ENCODE data around the gene TSHZ2. TPM values are rescaled to one million over a fixed set of nuclear protein-coding genes. Genes with fewer than 3 reads are reported as not detected.
"Not testable (repeated sequence)": the region's sequence is repeated elsewhere in the genome, so short reads cannot be mapped to it uniquely, and the experiment has no call there.

Gene TSHZ2
- polyA plus RNA-seq, 4 donors: 11.0 to 14.5 (median 14.3) TPM

GRCh38 chr20:53080687-53080962 lies 108.5 kb downstream of the TSHZ2 start:
- no peak for DNase-seq (ENCODE audit: low read depth in 4 of 4, low spot score in 2 of 4)

- DNase-seq (ENCODE audit: low read depth in 4 of 4, low spot score in 2 of 4): no peak
Measured at GRCh38 chr20:53080969-53081871, 109.1 kb downstream of the TSHZ2 start.

DNA sequence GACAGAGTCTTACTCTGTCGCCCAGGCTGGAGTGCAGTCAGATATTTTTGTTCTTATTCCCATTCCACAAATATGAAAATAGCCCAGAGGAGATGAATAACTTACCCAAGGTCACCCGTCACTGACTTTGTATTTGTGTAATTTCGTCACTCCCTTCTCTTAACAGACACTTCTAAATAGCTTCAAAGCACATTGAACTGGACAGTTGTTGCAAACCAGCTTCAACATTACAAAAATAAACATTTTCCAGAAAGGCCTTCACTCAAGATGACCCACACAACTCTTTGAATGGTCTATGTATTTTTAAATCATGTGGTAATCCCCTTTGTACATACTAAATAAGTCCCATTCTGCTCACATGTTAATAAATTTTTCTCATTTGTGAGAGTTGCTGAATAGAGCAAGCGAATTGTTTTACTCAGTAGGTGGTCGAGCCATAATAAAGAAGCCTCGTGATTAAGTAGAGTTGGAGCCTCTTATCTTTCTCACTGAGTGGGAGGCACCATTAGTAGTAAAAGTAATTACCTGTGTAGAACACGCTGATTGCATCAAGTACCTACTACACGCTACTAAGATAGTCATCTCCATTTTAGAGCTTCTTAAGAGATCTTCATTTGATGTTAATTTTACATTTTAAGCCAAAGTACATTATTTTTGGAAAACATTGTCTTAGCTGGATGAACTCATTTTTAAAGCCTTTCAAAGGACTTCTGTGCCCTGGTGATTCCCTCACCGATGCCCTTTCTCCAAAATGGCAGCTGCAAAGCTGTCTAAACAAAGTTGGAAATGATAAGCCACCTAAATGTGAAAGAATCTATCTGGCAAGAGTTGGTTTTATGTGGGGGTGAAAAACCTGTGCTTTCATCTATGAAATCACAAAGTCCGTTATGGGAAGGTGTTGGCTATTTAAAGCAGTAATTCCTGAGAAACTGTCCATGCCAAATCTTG lies 110.0 kb downstream of the TSHZ2 start:
- DNase-seq (ENCODE audit: low read depth in 4 of 4, low spot score in 2 of 4): no peak

DNA sequence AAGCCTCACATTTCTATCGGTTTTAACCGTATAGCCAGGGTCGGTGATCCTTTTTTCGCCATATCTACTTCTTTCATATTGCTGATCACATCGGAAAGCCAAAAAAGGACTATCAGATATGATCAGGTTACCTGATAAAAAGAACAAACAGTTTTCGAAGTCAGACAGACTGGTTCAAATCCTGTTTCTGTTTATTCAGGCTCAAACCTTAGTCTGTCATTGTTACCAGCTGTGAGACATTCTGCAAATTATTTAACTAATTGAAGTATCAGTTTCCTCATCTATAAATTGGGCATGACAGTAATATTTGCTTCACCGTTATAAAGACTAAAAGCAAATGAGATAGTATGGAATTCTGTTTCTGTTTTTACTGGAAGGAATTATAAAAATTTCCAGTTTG lies 111.3 kb downstream of the TSHZ2 start:
- DNase-seq (ENCODE audit: low read depth in 4 of 4, low spot score in 2 of 4): no peak

GRCh38 chr20:53084408-53084997 lies 112.3 kb downstream of the TSHZ2 start:
- DNase-seq (ENCODE audit: low read depth in 4 of 4, low spot score in 2 of 4): no peak

GRCh38 chr20:53085720-53086119 lies 113.6 kb downstream of the TSHZ2 start:
- no peak for DNase-seq (ENCODE audit: low read depth in 4 of 4, low spot score in 2 of 4)

DNA sequence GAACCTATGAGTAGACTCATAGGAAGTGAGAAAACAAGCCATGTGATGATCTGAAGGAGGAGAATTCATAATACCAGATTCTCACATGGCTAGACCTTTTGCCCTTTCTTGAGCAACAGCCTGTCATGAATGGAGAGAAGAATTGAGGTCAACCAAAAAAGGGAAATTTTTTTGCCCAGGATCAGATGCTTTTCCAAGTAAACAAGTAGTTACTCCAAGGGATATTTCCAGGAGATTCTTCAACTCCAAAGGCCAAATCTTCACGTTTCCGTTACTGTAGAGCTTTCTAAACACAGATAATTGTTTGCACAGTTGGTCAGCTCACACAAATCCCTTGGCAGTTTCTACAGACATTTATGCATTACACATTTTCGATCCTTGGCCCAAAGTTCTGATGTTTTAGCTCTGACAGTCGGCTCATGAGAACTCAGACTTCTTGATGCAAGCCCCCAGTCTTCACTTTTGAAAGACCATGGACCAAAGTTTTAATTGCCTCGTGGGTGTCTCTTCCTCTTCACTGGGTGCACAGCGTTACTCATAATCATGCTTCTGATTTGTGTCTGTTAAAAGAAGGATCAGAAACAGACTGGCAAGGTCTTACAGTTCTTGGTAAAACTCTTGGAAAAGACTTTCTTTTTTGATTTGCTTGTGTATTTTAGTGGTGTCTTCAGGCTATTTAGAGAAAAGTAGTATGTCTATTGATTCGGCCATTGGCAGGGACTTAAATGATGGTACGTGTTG lies 115.0 kb downstream of the TSHZ2 start:
- no peak for DNase-seq (ENCODE audit: low read depth in 4 of 4, low spot score in 2 of 4)

GRCh38 chr20:53088786-53089185 lies 116.6 kb downstream of the TSHZ2 start:
- no peak for DNase-seq (ENCODE audit: low read depth in 4 of 4, low spot score in 2 of 4)

- not testable (repeated sequence) for DNase-seq (ENCODE audit: low read depth in 4 of 4, low spot score in 2 of 4)
Measured at GRCh38 chr20:53089851-53090250, 117.7 kb downstream of the TSHZ2 start.

DNA sequence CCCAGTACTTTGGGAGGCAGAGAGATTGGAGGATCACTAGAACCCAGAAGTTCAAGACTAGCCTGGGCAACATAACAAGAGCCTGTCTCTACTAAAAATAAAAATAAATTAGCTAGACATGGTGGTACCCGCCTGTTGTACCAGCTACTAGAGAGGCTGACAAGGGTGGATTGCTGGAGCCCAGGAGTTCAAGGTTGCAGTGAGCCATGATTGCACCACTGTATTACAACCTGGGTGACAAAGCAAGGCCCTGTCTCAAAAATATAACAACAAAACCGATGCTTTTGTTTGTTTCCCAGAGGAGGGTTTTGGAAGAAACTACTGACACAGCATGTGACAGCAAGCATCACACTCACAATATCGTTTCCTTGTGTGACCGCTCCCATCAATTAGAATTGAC lies 119.6 kb downstream of the TSHZ2 start:
- no peak for DNase-seq (ENCODE audit: low read depth in 4 of 4, low spot score in 2 of 4)

- no peak for DNase-seq (ENCODE audit: low read depth in 4 of 4, low spot score in 2 of 4)
Measured at GRCh38 chr20:53092772-53093300, 120.7 kb downstream of the TSHZ2 start.

DNA sequence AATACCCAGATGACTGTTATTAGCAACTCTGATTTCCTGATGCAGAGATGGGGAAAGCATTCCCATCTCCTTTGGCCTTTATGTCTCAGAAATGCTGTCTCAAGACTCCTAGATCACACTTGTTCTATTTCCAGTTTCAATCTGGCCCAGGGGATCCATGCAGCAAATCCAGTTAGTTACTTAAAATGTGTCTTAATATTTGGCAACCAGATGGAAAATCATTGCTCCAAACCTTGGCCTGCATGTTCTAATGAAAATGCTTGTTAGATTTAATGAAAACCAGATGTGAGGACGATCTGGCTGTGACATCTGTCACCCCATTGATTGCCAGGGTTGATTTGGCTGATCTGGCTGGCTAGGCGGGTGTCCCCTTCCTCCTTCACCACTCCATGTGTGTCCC lies 125.2 kb downstream of the TSHZ2 start:
- DNase-seq (ENCODE audit: low read depth in 4 of 4, low spot score in 2 of 4): no peak

GRCh38 chr20:53097791-53098190 lies 125.6 kb downstream of the TSHZ2 start:
- DNase-seq (ENCODE audit: low read depth in 4 of 4, low spot score in 2 of 4): no peak

GRCh38 chr20:53098621-53099020 lies 126.5 kb downstream of the TSHZ2 start:
- DNase-seq (ENCODE audit: low read depth in 4 of 4, low spot score in 2 of 4): no peak

- no peak for DNase-seq (ENCODE audit: low read depth in 4 of 4, low spot score in 2 of 4)
Measured at GRCh38 chr20:53099856-53100255, 127.7 kb downstream of the TSHZ2 start.

- no peak for DNase-seq (ENCODE audit: low read depth in 4 of 4, low spot score in 2 of 4)
Measured at GRCh38 chr20:53100476-53100911, 128.3 kb downstream of the TSHZ2 start.

DNA sequence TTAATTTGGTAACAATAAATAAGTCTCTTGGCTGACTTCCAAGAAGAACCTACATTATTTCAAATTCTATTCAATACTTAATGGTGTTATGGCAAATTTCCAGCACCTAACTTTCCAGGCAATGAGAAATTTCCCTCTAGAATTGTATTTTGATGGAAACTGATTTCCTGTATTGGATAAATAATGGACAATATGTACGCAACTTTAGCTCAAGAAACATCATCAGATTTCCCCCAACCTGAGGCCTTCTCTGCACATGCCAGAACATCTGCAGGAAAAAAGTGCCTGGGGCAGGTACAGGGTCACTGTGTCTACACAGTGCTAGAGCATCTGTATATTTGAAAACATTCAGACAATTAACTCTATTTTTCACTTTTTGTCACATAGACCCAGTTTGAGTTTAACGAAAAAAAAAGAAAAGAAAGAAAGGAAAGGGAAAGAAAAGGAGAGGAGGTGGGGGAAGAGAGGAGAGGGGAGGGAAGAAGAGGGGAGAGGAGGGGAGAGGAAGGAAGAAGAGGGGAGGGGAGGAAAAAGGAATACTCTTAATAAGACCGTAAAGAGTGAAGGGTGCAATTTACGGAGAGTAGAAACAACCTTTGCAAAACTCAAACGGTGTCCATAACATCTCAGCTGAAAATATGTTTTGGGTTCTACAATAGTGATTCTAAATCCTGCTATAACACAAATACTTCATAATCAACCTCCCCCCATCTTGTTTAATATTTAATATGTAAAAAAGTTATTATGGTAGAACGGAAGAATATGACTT lies 130.0 kb downstream of the TSHZ2 start:
- no peak for DNase-seq (ENCODE audit: low read depth in 4 of 4, low spot score in 2 of 4)

DNA sequence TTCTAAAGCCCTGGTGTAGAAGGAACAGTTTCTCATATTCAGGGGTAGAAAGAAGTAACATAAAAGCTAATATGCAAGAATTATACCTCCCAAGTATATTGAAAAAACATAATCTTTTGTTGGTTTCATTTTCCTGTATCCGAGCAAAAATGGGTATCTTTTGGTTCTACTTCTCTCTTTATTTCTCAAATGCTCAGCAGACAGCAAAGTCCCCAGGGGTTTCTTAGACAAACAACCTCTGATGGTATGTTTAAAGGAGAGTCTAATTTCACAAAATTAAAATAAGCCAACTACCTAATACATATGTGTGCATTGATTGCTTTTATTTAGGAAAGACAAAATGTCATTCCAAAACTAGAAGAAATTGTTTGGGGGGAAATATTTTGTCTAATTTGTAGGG lies 131.0 kb downstream of the TSHZ2 start:
- no peak for DNase-seq (ENCODE audit: low read depth in 4 of 4, low spot score in 2 of 4)

DNA sequence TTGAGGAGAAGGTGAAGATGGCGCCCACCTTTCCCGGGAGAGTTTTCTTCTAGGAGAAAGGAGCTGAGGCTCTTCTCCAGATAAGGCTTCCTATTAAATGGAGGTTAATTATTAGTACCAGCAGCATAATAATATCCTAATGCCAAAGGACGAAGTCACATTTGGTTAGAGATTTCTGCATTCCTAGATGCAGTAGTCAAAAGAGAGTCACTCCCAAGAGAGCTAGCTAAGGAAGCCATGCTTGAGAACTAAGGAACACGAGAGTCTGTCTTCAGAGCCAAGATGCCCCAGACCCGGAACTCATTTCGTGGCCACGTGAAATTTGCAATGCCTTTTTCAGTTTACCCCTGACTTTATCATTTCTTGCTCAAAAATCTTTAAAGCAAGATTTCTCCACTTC lies 132.7 kb downstream of the TSHZ2 start:
- DNase-seq (ENCODE audit: low read depth in 4 of 4, low spot score in 2 of 4): no peak

- no peak for DNase-seq (ENCODE audit: low read depth in 4 of 4, low spot score in 2 of 4)
Measured at GRCh38 chr20:53116733-53117132, 144.6 kb downstream of the TSHZ2 start.
